Natural killer cell (primary cell): ENCODE data around the gene TNS3. TPM values are rescaled to one million over a fixed set of nuclear protein-coding genes. Genes with fewer than 3 reads are reported as not detected.

ENCODE experiments used
- ATAC-seq, 3 donors: fragments of 150-1000 bp in 2 of 3; fragments of 200-7000 bp in 1 of 3; cut with Tn5 transposase; 1 replicate in 1 of 3; 2 replicates in 2 of 3; pipeline ENCODE4 v1.10.0; 2021; ENCODE audit warnings: mild to moderate bottlenecking in 2 of 3, moderate library complexity in 2 of 3
- DNase-seq, 2 donors: peaks; one replicate each; pipeline versions ENCODE4 v3.0.0 to v3.0.0-alpha.2; 2013 to 2021; ENCODE audit warnings: mixed read lengths in 1 of 2
- H3K27ac ChIP-seq: one replicate; pipeline ENCODE4 v1.5.1; 2013; ENCODE audit warnings: mild to moderate bottlenecking, low read length
- H3K27me3 ChIP-seq: one replicate; pipeline ENCODE4 v1.6.1; 2013; ENCODE audit warnings: low read length; ENCODE audit not compliant: control insufficient read depth, insufficient read depth
- H3K36me3 ChIP-seq: one replicate; pipeline ENCODE4 v1.6.1; 2013; ENCODE audit warnings: low read length; ENCODE audit not compliant: control insufficient read depth, insufficient read depth
- H3K4me1 ChIP-seq: one replicate; pipeline ENCODE4 v1.6.1; 2013; ENCODE audit warnings: low read length; ENCODE audit not compliant: control insufficient read depth, insufficient read depth
- H3K4me3 ChIP-seq: one replicate; pipeline ENCODE4 v1.5.1; 2013; ENCODE audit warnings: low read length
- H3K9me3 ChIP-seq: one replicate; pipeline ENCODE4 v1.6.1; 2013; ENCODE audit warnings: low read length; ENCODE audit not compliant: control insufficient read depth, insufficient read depth
- H3K27ac Mint-ChIP-seq, 2 donors: one replicate each; pipeline ENCODE4 v1.8.0; 2022; ENCODE audit warnings: mild to moderate bottlenecking in 2 of 2, mixed read lengths in 2 of 2, moderate library complexity in 1 of 2
- H3K27me3 Mint-ChIP-seq, 2 donors: one replicate each; pipeline ENCODE4 v1.8.0; 2022; ENCODE audit warnings: low read depth in 2 of 2, mixed read lengths in 2 of 2
- H3K36me3 Mint-ChIP-seq: one replicate; pipeline ENCODE4 v1.8.0; 2022; ENCODE audit warnings: mixed read lengths
- H3K4me1 Mint-ChIP-seq, 2 donors: one replicate each; pipeline ENCODE4 v1.8.0; 2022; ENCODE audit warnings: mixed read lengths in 2 of 2
- H3K4me3 Mint-ChIP-seq: one replicate; pipeline ENCODE4 v1.8.0; 2022; ENCODE audit warnings: mild to moderate bottlenecking, moderate library complexity, mixed read lengths
- H3K9me3 Mint-ChIP-seq, 2 donors: one replicate each; pipeline ENCODE4 v1.8.0; 2022; ENCODE audit warnings: mixed read lengths in 2 of 2
- CTCF ChIP-seq: fragments of 200-600 bp; IDR thresholded peaks from one replicate; pipeline ENCODE4 v1.8.0; 2022; ENCODE audit warnings: antibody characterized with exemption
- WGBS: methylation state at CpG from one replicate; pipeline ENCODE4 v1.1.7; 2013; ENCODE audit warnings: missing lambda C conversion rate; ENCODE audit not compliant: insufficient coverage; 5-methylcytosine and 5-hydroxymethylcytosine counted together
- intact Hi-C: fragments of 100-400 bp; cut with micrococcal nuclease; formaldehyde crosslinking; loops from one replicate; pipeline ENCODE4 v1.14.2; 2022
- total RNA-seq, 4 donors: library from RNA; stranded (reverse); fragments of 120-200 nt in 1 of 4; gene quantifications; one replicate each; pipeline versions ENCODE4 v1.2.3 to v1.2.4, GENCODE V29; 2013 to 2022

The TNS3 gene
- total RNA-seq, 3 donors from 2014 or later (not counting 1 experiment from before 2014, with no cell fraction given), result 1.6 to 3.5 (median 2.9) TPM

GRCh38 chr7:47281161-47281560, 300.8 kb downstream of the TNS3 start:
- H3K27me3 Mint-ChIP-seq, result no peaks in the 10 kb centered on the region
- DNase-seq (no peak), ATAC-seq (no peak)
- H3K4me3 ChIP-seq, result no peak overlapping the region
- 70% methylated on average over 3 of the region's 3 CpGs for WGBS
- H3K27ac Mint-ChIP-seq, result no peak overlapping the region
- H3K4me1 Mint-ChIP-seq, result no peaks in the 10 kb centered on the region
- H3K9me3 Mint-ChIP-seq, result no peaks in the 10 kb centered on the region
- no peaks in the 10 kb centered on the region for H3K4me1 ChIP-seq
- H3K27me3 ChIP-seq, result no peaks in the 10 kb centered on the region
- no peaks in the 10 kb centered on the region for H3K36me3 ChIP-seq
- no peak for TF ChIP-seq CTCF
- H3K9me3 ChIP-seq, result no peaks in the 10 kb centered on the region
- H3K27ac ChIP-seq, result no peak overlapping the region
- H3K4me3 Mint-ChIP-seq, result no peak overlapping the region
- intact Hi-C loops, result no loop called here
- no peaks in the 10 kb centered on the region for H3K36me3 Mint-ChIP-seq

GRCh38 chr7:47280114-47280513, 301.8 kb downstream of the TNS3 start:
- H3K27me3 ChIP-seq, result no peaks in the 10 kb centered on the region
- no peak overlapping the region for H3K4me3 ChIP-seq
- Mint-ChIP-seq H3K4me3 (no peak overlapping the region), H3K9me3 (no peaks in the 10 kb centered on the region), H3K36me3 (no peaks in the 10 kb centered on the region), H3K27me3 (no peaks in the 10 kb centered on the region), H3K4me1 (no peaks in the 10 kb centered on the region), H3K27ac (no peak overlapping the region)
- no peak for TF ChIP-seq CTCF
- H3K36me3 ChIP-seq, result no peaks in the 10 kb centered on the region
- H3K4me1 ChIP-seq, result no peaks in the 10 kb centered on the region
- DNase-seq (no peak), ATAC-seq (no peak)
- intact Hi-C loops, result no loop called here
- 86% methylated on average over 3 of the region's 4 CpGs for WGBS
- no peak overlapping the region for H3K27ac ChIP-seq
- no peaks in the 10 kb centered on the region for H3K9me3 ChIP-seq

- DNase-seq (no peak), ATAC-seq (no peak)
- Mint-ChIP-seq H3K36me3 (no peaks in the 10 kb centered on the region), H3K4me3 (no peak overlapping the region), H3K27me3 (no peaks in the 10 kb centered on the region), H3K4me1 (no peaks in the 10 kb centered on the region), H3K9me3 (no peaks in the 10 kb centered on the region), H3K27ac (no peak overlapping the region)
- H3K4me3 ChIP-seq, result no peak overlapping the region
- H3K36me3 ChIP-seq, result no peaks in the 10 kb centered on the region
- intact Hi-C loops, result no loop called here
- no peaks in the 10 kb centered on the region for H3K4me1 ChIP-seq
- no peak for TF ChIP-seq CTCF
- no peak overlapping the region for H3K27ac ChIP-seq
- WGBS, result 89% methylated on average over 6 of the region's 6 CpGs
- no peaks in the 10 kb centered on the region for H3K9me3 ChIP-seq
- H3K27me3 ChIP-seq, result no peaks in the 10 kb centered on the region
These were observed 303.9 kb downstream of the TNS3 start for GRCh38 chr7:47278043-47278442.

GRCh38 chr7:47277321-47277781, 304.6 kb downstream of the TNS3 start:
- H3K9me3 Mint-ChIP-seq, result no peaks in the 10 kb centered on the region

More at GRCh38 chr7:47277321-47277781, 304.6 kb downstream of the TNS3 start:
- Histone ChIP-seq H3K36me3 (no peaks in the 10 kb centered on the region), H3K9me3 (no peaks in the 10 kb centered on the region), H3K4me3 (no peak overlapping the region), H3K27me3 (no peaks in the 10 kb centered on the region), H3K4me1 (no peaks in the 10 kb centered on the region), H3K27ac (no peak overlapping the region)
- Mint-ChIP-seq H3K27me3 (no peaks in the 10 kb centered on the region), H3K4me3 (no peak overlapping the region), H3K36me3 (no peaks in the 10 kb centered on the region), H3K27ac (no peak overlapping the region), H3K4me1 (no peaks in the 10 kb centered on the region)
- 84% methylated on average over 20 of the region's 20 CpGs for WGBS
- intact Hi-C loops, result no loop called here
- TF ChIP-seq CTCF, result no peak
- no peak for ATAC-seq
- DNase-seq, result no peak
